ENCODE results near the gene MACROD2.

Gene MACROD2

DNA sequence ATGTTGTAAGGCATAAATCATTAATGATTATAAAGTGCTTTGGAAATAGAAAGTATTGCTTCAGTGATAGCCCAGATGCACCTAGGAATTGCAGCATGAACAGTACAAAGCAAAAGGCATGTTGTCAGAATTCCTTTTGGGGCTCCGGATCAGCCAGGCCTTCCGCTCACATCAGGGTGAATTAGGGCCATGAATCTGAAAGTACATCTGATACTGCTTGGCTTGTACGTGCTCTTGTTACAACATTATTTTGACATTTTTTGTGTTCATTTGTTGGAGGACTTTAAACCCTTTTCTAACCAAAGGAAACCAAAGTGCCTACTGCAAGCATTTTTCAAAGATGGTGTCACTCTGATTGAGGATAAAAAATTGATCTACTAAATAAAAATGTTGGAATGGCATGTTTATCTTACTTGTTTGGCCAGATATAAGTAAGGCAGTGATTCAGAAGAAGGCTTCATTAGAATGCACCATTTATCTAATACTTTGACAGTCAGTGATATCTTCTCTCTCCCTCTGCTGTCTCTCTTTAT is 1347.7 kb downstream of the MACROD2 start:
- peak; percentile 80 for ATAC-seq

DNA sequence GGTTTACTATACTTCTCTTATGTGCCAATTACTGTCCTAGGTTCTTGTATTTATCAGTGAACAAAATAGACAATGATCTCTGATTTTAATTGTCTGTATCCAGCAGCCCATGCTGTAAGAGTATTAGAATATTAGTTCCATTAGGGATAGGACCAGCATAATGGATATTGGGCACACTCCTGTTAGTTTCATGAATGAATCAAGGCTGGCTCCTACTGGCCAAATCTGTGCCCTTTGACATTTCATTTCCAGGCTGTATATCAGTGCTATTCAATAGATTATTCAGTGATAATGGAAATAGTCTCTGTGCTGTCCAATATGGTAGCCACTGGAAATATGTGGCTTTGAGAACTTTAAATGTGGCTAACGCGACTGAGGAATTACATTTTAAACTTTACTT is 1350.0 kb downstream of the MACROD2 start:
- TF ChIP-seq, protein P1, sequence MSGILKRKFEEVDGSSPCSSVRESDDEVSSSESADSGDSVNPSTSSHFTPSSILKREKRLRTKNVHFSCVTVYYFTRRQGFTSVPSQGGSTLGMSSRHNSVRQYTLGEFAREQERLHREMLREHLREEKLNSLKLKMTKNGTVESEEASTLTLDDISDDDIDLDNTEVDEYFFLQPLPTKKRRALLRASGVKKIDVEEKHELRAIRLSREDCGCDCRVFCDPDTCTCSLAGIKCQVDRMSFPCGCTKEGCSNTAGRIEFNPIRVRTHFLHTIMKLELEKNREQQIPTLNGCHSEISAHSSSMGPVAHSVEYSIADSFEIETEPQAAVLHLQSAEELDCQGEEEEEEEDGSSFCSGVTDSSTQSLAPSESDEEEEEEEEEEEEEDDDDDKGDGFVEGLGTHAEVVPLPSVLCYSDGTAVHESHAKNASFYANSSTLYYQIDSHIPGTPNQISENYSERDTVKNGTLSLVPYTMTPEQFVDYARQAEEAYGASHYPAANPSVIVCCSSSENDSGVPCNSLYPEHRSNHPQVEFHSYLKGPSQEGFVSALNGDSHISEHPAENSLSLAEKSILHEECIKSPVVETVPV (CRISPR knock-in tag; IDR thresholded peaks at IDR 0.05) = no peak
- TF ChIP-seq, protein P2, sequence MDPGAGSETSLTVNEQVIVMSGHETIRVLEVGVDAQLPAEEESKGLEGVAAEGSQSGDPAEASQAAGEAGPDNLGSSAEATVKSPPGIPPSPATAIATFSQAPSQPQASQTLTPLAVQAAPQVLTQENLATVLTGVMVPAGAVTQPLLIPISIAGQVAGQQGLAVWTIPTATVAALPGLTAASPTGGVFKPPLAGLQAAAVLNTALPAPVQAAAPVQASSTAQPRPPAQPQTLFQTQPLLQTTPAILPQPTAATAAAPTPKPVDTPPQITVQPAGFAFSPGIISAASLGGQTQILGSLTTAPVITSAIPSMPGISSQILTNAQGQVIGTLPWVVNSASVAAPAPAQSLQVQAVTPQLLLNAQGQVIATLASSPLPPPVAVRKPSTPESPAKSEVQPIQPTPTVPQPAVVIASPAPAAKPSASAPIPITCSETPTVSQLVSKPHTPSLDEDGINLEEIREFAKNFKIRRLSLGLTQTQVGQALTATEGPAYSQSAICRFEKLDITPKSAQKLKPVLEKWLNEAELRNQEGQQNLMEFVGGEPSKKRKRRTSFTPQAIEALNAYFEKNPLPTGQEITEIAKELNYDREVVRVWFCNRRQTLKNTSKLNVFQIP (CRISPR knock-in tag; IDR thresholded peaks at IDR 0.05; ENCODE audit: borderline replicate concordance, low read depth) = no peak
- no peak for TF ChIP-seq RARB (CRISPR knock-in tag; IDR thresholded peaks at IDR 0.05)
- TF ChIP-seq, protein P3, sequence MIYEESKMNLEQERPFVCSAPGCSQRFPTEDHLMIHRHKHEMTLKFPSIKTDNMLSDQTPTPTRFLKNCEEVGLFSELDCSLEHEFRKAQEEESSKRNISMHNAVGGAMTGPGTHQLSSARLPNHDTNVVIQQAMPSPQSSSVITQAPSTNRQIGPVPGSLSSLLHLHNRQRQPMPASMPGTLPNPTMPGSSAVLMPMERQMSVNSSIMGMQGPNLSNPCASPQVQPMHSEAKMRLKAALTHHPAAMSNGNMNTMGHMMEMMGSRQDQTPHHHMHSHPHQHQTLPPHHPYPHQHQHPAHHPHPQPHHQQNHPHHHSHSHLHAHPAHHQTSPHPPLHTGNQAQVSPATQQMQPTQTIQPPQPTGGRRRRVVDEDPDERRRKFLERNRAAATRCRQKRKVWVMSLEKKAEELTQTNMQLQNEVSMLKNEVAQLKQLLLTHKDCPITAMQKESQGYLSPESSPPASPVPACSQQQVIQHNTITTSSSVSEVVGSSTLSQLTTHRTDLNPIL (CRISPR knock-in tag; IDR thresholded peaks at IDR 0.05; ENCODE audit: low read depth) = no peak
- TF ChIP-seq OSR1 (CRISPR knock-in tag; IDR thresholded peaks at IDR 0.05) = no peak
- no peak for TF ChIP-seq TCF4 (CRISPR knock-in tag; IDR thresholded peaks at IDR 0.05; ENCODE audit: borderline replicate concordance)
- TF ChIP-seq ZFP30 (CRISPR knock-in tag; IDR thresholded peaks at IDR 0.05) = no peak
- no peak for TF ChIP-seq TOX (CRISPR knock-in tag; IDR thresholded peaks at IDR 0.05; ENCODE audit: borderline replicate concordance)
- no peak for TF ChIP-seq ZNF70 (CRISPR knock-in tag; IDR thresholded peaks at IDR 0.05)
- TF ChIP-seq, protein P4, sequence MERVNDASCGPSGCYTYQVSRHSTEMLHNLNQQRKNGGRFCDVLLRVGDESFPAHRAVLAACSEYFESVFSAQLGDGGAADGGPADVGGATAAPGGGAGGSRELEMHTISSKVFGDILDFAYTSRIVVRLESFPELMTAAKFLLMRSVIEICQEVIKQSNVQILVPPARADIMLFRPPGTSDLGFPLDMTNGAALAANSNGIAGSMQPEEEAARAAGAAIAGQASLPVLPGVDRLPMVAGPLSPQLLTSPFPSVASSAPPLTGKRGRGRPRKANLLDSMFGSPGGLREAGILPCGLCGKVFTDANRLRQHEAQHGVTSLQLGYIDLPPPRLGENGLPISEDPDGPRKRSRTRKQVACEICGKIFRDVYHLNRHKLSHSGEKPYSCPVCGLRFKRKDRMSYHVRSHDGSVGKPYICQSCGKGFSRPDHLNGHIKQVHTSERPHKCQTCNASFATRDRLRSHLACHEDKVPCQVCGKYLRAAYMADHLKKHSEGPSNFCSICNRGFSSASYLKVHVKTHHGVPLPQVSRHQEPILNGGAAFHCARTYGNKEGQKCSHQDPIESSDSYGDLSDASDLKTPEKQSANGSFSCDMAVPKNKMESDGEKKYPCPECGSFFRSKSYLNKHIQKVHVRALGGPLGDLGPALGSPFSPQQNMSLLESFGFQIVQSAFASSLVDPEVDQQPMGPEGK (CRISPR knock-in tag; IDR thresholded peaks at IDR 0.05; ENCODE audit: borderline replicate concordance) = no peak
- no peak for TF ChIP-seq ZNF565 (CRISPR knock-in tag; conservative IDR thresholded peaks at IDR 0.05; ENCODE audit: low read depth)
- no peak for TF ChIP-seq BACH2 (CRISPR knock-in tag; IDR thresholded peaks at IDR 0.05; ENCODE audit: borderline replicate concordance)
- no peak for ATAC-seq

More for the DNA sequence above, 1347.7 kb downstream of the MACROD2 start:
- TF ChIP-seq CSDC2 (CRISPR knock-in tag; IDR thresholded peaks at IDR 0.05) = no peak
- TF ChIP-seq, protein P3 (CRISPR knock-in tag; IDR thresholded peaks at IDR 0.05; ENCODE audit: low read depth) = no peak
- peak; percentile 80 for TF ChIP-seq ISL1 (CRISPR knock-in tag; IDR thresholded peaks at IDR 0.05)
- TF ChIP-seq, protein P2 (CRISPR knock-in tag; IDR thresholded peaks at IDR 0.05; ENCODE audit: borderline replicate concordance, low read depth) = peak; percentile 14; the same call in 1 of the 2 replicates
- no peak for TF ChIP-seq BACH2 (CRISPR knock-in tag; IDR thresholded peaks at IDR 0.05; ENCODE audit: borderline replicate concordance)

DNA sequence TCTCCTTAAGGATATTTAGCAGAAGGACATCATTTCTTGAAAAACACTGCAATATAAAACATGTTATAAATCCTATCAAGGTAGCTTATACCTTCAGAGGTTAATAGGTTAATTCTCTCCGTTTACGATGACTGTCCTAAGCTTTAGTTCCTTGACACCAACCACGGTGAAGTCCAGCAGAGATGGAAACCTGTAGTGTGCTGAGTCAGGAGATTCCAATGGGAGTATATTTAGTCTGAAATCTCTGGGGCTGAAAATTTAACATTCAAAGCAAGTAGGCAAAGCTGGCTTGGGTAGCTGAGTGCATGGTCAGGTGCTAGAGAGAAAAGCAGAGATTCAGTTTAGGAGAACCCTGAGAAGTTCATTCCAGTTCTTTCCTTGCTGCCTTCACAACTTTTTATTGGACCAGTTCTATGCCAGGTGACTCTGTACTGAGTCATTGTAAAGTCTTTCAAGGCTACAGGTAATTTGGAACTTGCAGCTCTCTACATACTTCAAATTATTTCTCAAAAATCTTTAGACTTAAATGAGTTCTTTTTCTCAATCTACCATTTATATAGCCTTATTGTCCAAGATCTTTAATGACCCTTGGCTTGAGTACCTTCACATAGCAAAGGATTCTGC is 1351.5 kb downstream of the MACROD2 start:
- no peak for ATAC-seq
- TF ChIP-seq TOX (CRISPR knock-in tag; IDR thresholded peaks at IDR 0.05; ENCODE audit: borderline replicate concordance) = no peak
- no peak for TF ChIP-seq ARNTL (CRISPR knock-in tag; IDR thresholded peaks at IDR 0.05; ENCODE audit: borderline replicate concordance, low read depth)
- no peak for TF ChIP-seq ZNF8 (CRISPR knock-in tag; IDR thresholded peaks at IDR 0.05)
- TF ChIP-seq, protein P4 (CRISPR knock-in tag; IDR thresholded peaks at IDR 0.05; ENCODE audit: borderline replicate concordance) = no peak
- no peak for TF ChIP-seq ZC3H10 (CRISPR knock-in tag; IDR thresholded peaks at IDR 0.05)
- TF ChIP-seq, protein P2 (CRISPR knock-in tag; IDR thresholded peaks at IDR 0.05; ENCODE audit: borderline replicate concordance, low read depth) = no peak
- no peak for TF ChIP-seq RARB (CRISPR knock-in tag; IDR thresholded peaks at IDR 0.05)
- no peak for TF ChIP-seq ISL1 (CRISPR knock-in tag; IDR thresholded peaks at IDR 0.05)
- no peak for TF ChIP-seq ZFP30 (CRISPR knock-in tag; IDR thresholded peaks at IDR 0.05)
- TF ChIP-seq SNAI2 (CRISPR knock-in tag; IDR thresholded peaks at IDR 0.05) = no peak
- no peak for TF ChIP-seq BACH2 (CRISPR knock-in tag; IDR thresholded peaks at IDR 0.05; ENCODE audit: borderline replicate concordance)
- TF ChIP-seq ZNF70 (CRISPR knock-in tag; IDR thresholded peaks at IDR 0.05) = no peak
- no peak for TF ChIP-seq OSR1 (CRISPR knock-in tag; IDR thresholded peaks at IDR 0.05)
- TF ChIP-seq, protein P3 (CRISPR knock-in tag; IDR thresholded peaks at IDR 0.05; ENCODE audit: low read depth) = no peak
- no peak for TF ChIP-seq GLIS3 (CRISPR knock-in tag; IDR thresholded peaks at IDR 0.05)
- TF ChIP-seq ESRRG (CRISPR knock-in tag; IDR thresholded peaks at IDR 0.05) = no peak
